ENCODE measurements around the gene DTX3.

Gene DTX3

GRCh38 chr12:57604992-57605810 lies 577 bp downstream of the DTX3 start:
- TF ChIP-seq ZFX (IDR thresholded peaks at IDR 0.05), result no peak
- TF ChIP-seq CTCF (conservative IDR thresholded peaks at IDR 0.05), result no peak
- H3K27ac ChIP-seq, result no peak overlapping the region

- H3K27ac ChIP-seq, result no peak overlapping the region
- no peak for TF ChIP-seq CTCF (conservative IDR thresholded peaks at IDR 0.05)
- no peak for TF ChIP-seq ZFX (IDR thresholded peaks at IDR 0.05)
These were observed 1.2 kb downstream of the DTX3 start for GRCh38 chr12:57605811-57606311.

- no peak overlapping the region for H3K27ac ChIP-seq
- TF ChIP-seq ZFX (IDR thresholded peaks at IDR 0.05), result no peak
- no peak for TF ChIP-seq CTCF (conservative IDR thresholded peaks at IDR 0.05)
These were observed 1.8 kb downstream of the DTX3 start for GRCh38 chr12:57606399-57606798.

GRCh38 chr12:57606821-57607220 lies 2.2 kb downstream of the DTX3 start:
- no peak overlapping the region for H3K27ac ChIP-seq
- TF ChIP-seq ZFX (IDR thresholded peaks at IDR 0.05) (no peak), CTCF (conservative IDR thresholded peaks at IDR 0.05) (no peak)

GRCh38 chr12:57607958-57608663 lies 3.5 kb downstream of the DTX3 start:
- TF ChIP-seq ZFX (IDR thresholded peaks at IDR 0.05) (no peak), CTCF (conservative IDR thresholded peaks at IDR 0.05) (no peak)
- no peak overlapping the region for H3K27ac ChIP-seq

- no peak overlapping the region for H3K27ac ChIP-seq
- TF ChIP-seq CTCF (conservative IDR thresholded peaks at IDR 0.05), result no peak
- TF ChIP-seq ZFX (IDR thresholded peaks at IDR 0.05), result no peak
These were observed 4.6 kb downstream of the DTX3 start for GRCh38 chr12:57609101-57609780.

Data from C4-2B (cell line).